Stimulated activated CD4-positive, alpha-beta T cell treated with anti-CD3 and anti-CD28 coated beads, Interleukin-2, amount 100 ng/mL, for 4 hours (primary cell): Measurements from ENCODE around the gene KRTAP10-6.
"Not testable (repeated sequence)": the region's sequence is repeated elsewhere in the genome, so short reads cannot be mapped to it uniquely, and the experiment has no call there.

Source experiments
- DNase-seq: peaks from one replicate; pipeline ENCODE4 v3.0.0-alpha.2; 2020; ENCODE audit warnings: low read depth

Gene KRTAP10-6

GRCh38 chr21:44578371-44579055 lies 13.8 kb downstream of the KRTAP10-6 start:
- no peak for DNase-seq

DNA sequence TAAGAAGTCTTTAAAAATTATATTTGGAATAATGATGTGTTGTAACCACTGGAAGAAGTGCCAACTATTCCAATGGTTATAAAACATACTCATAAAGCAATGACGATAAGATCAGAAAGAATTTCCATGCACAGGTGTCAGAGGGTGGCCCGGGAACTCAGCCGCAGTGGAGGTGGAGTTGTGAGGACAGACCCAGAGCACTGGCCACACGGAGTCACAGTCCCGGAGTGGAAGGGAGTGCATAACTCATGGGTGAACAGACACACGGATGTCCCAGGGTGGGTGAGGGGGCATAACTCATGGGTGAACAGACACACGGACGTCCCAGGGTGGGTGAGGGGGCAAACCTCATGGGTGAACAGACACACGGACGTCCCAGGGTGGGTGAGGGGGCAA lies 16.3 kb downstream of the KRTAP10-6 start:
- no peak for DNase-seq

DNA sequence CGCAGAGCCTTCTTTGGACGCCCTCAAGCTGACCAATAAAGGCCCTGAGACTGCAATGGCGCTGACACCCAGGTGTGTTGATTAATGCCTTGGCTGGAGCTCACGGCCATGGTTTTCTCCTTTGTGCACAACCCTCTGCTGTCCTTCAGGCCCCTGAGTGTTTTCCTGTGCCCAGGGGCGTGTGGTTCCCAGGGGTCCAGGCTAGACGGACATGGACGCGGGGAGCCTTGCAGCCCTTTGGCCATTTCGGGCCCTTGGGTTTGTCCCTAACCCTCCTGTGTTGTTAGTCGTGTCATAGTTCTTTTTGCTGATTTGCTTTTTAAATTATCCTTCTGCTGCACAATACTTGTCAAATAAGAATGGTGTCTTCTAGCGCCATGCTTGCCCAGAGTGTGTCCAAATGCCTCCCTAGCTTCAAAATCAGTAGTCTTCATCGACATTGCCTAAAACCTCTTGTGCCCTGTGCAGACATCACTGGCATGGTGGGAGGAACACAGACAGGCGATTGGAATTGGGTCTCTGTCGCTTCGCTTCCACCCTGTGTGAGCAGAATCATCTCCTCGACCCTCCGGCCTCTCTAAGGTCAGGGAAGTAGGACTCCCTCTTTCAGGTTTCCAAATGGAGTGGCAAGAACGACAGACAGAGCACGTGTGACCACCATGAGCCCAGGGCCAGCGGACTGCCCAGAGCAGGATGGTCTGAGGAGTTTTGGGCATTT lies 16.8 kb downstream of the KRTAP10-6 start:
- no peak for DNase-seq

GRCh38 chr21:44574457-44575306 lies 17.6 kb downstream of the KRTAP10-6 start:
- DNase-seq: no peak

DNA sequence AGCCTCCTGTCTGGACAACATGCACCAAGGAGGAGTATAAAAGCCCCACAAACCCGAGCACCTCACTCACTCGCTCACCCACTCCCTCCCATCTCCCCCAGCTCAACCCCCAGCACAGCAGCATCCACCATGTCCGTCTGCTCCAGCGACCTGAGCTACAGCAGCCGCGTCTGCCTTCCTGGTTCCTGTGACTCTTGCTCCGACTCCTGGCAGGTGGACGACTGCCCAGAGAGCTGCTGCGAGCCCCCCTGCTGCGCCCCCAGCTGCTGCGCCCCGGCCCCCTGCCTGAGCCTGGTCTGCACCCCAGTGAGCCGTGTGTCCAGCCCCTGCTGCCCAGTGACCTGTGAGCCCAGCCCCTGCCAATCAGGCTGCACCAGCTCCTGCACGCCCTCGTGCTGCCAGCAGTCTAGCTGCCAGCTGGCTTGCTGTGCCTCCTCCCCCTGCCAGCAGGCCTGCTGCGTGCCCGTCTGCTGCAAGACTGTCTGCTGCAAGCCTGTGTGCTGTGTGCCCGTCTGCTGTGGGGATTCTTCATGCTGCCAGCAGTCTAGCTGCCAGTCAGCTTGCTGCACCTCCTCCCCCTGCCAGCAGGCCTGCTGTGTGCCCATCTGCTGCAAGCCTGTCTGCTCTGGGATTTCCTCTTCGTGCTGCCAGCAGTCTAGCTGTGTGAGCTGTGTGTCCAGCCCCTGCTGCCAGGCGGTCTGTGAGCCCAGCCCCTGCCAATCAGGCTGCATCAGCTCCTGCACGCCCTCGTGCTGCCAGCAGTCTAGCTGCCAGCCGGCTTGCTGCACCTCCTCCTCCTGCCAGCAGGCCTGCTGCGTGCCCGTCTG lies 18.5 kb downstream of the KRTAP10-6 start, which contains the start of gene KRTAP10-4:
KRTAP10-4 (plus strand) TSS at position 100 of the 827 bp plus-strand sequence; CDS start at position 130, 30 bp downstream.
- DNase-seq: not testable (repeated sequence)

DNA sequence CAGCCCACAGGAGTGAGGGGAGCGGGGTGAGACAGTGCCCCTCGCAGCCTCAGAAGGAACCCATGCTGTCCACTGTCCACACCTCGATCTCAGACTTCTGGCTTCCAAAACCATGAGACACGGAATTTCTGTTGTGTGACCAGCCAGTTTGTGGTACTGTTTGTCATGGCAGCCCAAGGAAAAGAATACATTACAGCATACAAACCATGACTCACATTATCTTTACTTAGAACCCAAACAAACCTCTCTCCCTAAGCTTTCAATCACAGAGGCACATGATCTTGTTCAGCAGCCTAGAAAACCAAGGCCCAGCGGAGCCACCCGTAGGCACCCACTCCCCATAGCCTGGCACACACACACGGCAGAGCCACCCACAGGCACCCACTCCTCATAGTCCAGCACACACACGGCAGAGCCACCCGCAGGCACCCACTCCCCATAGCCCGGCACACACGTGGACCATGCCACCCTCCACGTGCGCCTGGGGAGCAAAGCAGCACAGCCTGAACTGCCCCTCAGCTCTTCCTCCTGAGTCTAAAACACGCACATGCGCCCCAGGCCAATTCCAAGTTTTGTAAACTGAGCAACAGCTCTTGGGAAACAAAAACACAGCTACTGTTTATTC lies 19.2 kb downstream of the KRTAP10-6 start:
- DNase-seq: no peak

GRCh38 chr21:44571844-44572782 lies 20.2 kb downstream of the KRTAP10-6 start:
- DNase-seq: no peak

DNA sequence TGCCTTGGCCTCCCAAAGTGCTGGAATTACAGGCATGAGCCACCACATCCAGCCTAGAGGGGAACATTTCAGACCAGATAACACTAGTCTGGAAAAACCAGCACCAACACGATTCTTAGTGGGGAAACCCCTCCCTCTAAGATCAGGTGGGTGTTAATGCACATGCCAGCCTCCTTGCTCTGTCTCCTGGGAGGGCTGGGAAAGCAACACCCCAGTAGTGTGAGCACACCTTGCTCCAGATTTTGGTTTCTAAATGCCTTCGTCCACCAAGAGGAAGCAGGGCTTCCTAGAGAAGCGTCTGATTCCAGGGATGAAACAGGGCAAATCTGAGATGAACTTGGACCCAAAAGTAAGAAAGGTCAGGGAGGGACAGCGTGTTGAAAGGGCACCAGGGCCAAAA lies 21.0 kb downstream of the KRTAP10-6 start:
- DNase-seq: no peak

DNA sequence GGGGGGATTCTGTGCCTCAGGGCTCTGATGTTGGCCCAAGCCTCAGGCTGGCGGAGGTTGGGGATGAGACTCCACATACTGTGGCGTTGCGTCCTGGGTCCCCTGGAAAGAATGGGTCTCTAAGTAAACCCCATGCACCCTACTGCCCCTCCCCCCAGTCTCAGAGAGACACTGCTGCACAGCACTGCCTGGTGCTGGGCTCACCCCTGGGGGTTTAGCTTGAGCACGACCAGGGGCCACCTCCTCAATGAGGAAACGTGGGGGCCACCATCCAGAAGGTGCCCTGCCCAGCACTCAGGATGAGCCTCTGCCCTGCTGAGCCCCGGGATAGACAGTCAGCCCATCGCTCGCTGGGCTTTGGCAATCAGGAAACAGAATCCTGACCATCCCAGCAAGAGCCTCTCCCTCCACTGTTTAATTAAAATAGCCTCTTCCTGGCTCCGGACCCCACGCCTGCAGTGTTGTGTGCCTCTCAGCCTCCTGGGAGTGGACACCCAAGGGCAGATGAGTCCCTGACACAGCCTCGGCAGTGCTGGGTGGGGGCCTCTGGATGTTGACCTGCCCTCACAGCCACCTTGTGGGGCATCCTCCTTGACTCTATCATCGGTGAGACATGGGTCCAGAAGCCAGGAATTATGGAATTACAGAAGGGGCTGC lies 22.3 kb downstream of the KRTAP10-6 start:
- DNase-seq: no peak

DNA sequence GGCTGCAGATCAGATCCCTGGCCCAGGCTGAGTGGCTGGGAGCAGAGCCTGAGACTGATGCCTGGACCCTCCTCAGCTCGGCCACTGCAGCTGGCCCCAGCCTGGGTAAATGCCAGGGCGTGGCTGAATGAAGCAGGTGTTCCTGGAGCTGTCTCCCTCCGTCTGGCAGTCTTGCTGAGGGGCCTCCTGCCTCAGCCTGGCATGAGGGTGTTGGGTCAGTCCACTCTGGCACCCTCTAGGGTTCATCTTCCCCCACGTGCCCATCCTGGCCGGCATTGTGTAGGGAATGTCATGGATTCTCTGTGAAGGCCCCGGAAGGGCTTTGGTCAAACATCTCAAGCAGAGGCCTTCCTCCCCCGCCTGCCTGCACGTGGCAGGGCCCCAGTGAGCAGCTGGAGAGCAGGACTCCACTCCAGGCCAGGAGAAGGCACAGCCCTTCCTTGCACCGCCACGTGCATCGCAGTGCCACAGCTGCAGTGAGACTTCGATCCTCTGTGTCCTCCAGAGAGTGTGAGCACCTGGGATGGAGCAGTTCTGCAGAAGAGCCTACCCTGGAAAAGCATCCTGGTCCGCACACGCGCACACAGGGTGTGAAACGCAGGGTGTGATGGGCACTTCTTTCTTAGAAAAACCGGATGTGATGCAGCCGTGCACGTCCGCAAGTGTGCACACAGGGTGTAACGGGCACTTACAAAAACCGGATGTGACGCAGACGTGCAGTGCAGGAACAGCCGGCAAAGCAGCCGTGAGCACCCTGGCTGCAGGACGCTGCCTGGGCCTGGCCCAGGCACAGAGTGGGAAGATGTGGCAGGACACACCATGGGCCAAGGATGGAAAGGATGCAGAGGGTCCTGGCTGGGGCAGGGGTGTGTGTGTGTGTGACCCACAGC lies 23.4 kb downstream of the KRTAP10-6 start:
- DNase-seq: no peak

GRCh38 chr21:44568261-44568660 lies 24.0 kb downstream of the KRTAP10-6 start:
- DNase-seq: no peak

- no peak for DNase-seq
Measured at GRCh38 chr21:44567481-44568171, 24.7 kb downstream of the KRTAP10-6 start.

DNA sequence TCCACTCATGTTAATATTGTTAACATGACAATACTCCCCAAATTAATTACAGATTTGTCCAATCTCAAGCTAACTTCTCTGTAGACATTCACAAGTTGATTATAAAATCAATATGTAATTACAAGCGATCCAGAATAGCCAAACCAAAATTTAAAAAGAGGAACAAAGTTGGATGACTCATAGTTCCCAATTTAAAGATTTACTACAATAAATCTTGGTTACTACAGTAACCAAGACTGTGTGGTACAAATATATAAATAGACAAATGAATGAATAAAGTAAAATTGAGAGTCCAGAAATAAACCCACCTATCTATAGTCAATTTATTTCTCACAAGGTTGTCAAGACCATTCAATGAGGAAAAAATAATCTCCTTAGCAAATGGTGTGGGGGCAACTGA lies 25.9 kb downstream of the KRTAP10-6 start:
- DNase-seq: no peak

DNA sequence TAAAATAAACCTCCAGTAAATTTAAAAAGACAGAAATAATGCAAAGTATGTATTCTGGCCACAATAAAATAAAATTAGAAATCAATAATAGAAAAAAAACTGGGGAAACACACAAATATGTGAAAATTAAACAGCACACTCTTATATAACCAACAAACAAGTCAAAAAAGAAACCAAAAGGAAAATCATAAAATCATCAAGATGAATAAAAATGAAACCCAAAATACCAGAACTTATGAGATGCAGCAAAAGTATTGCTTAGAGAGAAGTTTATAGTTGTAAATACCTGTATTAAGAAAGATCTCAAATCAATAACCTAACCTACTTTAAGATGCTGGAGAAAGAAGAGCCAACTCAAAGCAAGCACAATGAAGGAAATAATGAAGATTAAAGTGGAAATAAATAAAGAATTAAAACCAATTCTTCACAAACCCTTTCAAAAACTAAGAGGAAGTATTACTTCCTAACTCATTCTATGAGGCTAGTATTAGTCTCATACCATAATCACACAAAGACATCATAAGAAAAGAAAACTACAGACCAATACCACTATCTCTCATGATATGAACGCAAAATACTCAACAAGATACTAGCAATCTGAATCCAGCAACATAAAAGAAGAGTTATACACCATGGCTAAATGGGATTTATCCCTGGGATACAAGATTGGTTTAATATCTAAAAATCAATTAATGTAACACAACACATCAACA lies 27.3 kb downstream of the KRTAP10-6 start:
- DNase-seq: no peak

DNA sequence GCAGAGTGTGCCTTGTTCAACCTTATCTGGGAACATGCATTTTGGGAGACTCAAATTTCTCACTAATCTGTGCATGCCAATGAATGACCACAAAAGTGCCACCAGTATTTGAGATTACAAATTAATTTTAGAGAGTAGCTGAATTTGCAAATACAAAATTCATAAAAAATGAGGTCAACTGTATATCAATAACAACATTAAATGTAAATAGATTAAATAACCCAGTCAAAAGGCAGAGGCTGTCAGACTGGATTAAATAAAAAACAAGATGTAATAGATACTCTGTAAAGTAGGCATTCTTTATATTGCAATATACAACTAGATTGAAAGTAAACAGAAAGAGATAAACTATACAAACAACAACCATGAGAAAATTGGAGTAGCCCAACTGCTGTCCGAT lies 28.2 kb downstream of the KRTAP10-6 start:
- DNase-seq: no peak

GRCh38 chr21:44558695-44559094 lies 33.6 kb downstream of the KRTAP10-6 start, which contains the start of gene KRTAP10-3:
KRTAP10-3 (minus strand) TSS chr21:44558795; CDS start chr21:44558715, 80 bp downstream.
- no peak for DNase-seq

GRCh38 chr21:44558329-44558675 lies 34.0 kb downstream of the KRTAP10-6 start:
- DNase-seq: not testable (repeated sequence)
